ENCODE measurements around the gene ZBTB12.

GRCh38 chr6:31896493-31896855 lies 5.4 kb downstream of the ZBTB12 start:
- no peak for TF ChIP-seq CTCF (IDR thresholded peaks at IDR 0.05)
- no peak for TF ChIP-seq POLR2A (IDR thresholded peaks at IDR 0.05)

Measured in esophagus squamous epithelium (tissue), 4 donors.